ENCODE data around the gene DIP2C.

DIP2C gene

GRCh38 chr10:241451-241850 is 448.0 kb downstream of the DIP2C start:
- H3K36me3 ChIP-seq: peaks cover 20 to 57% (median 26%) of the 10 kb centered on the region in 3 donors
- no peaks in the 10 kb centered on the region for H3K9me3 ChIP-seq
- no peak for TF ChIP-seq CTCF (IDR thresholded peaks at IDR 0.05)
- peaks cover 0 to 19% (median 7%) of the 10 kb centered on the region in 4 donors for H3K4me1 ChIP-seq
- no peaks in the 10 kb centered on the region for H3K27me3 ChIP-seq
- intact Hi-C loops (cut with DNase I; ENCODE audit: low total_unique reads): no loop called here
- no peak for DNase-seq
- no peak overlapping the region for H3K4me3 ChIP-seq
- H3K27ac ChIP-seq: peak overlapping the region; percentile 8 to 29

- H3K9me3 ChIP-seq: no peaks in the 10 kb centered on the region
- no peaks in the 10 kb centered on the region for H3K27me3 ChIP-seq
- no peak overlapping the region for H3K4me3 ChIP-seq
- no peak for DNase-seq
- peaks cover 17 to 39% (median 21%) of the 10 kb centered on the region in 3 donors for H3K36me3 ChIP-seq
- TF ChIP-seq CTCF (IDR thresholded peaks at IDR 0.05): no peak
- H3K4me1 ChIP-seq: peaks cover 0 to 19% (median 8%) of the 10 kb centered on the region in 4 donors
- intact Hi-C loops (cut with DNase I; ENCODE audit: low total_unique reads): no loop called here
- H3K27ac ChIP-seq: no peak overlapping the region
These were observed 450.4 kb downstream of the DIP2C start for GRCh38 chr10:239109-239508.

GRCh38 chr10:235915-236314 is 453.6 kb downstream of the DIP2C start:
- H3K4me3 ChIP-seq: no peak overlapping the region
- intact Hi-C loops (cut with DNase I; ENCODE audit: low total_unique reads): no loop called here
- no peaks in the 10 kb centered on the region for H3K9me3 ChIP-seq
- TF ChIP-seq CTCF (IDR thresholded peaks at IDR 0.05): no peak
- H3K4me1 ChIP-seq: peaks cover 0 to 5% (median 2%) of the 10 kb centered on the region in 4 donors
- H3K27me3 ChIP-seq: no peaks in the 10 kb centered on the region
- DNase-seq: no peak
- peaks cover 6 to 27% (median 10%) of the 10 kb centered on the region in 3 donors for H3K36me3 ChIP-seq
- H3K27ac ChIP-seq: no peak overlapping the region

- Histone ChIP-seq H3K27ac (no peak overlapping the region), H3K9me3 (no peaks in the 10 kb centered on the region), H3K4me3 (no peak overlapping the region), H3K27me3 (no peaks in the 10 kb centered on the region), H3K4me1 (peaks cover 0 to 3% (median 0%) of the 10 kb centered on the region in 4 donors), H3K36me3 (peaks cover 6 to 19% (median 10%) of the 10 kb centered on the region in 3 donors)
- no peak for TF ChIP-seq CTCF (IDR thresholded peaks at IDR 0.05)
- intact Hi-C loops (cut with DNase I; ENCODE audit: low total_unique reads): no loop called here
- DNase-seq: no peak
These were observed 454.6 kb downstream of the DIP2C start for GRCh38 chr10:234708-235406.

GRCh38 chr10:232878-233277 is 456.6 kb downstream of the DIP2C start:
- no peak for TF ChIP-seq CTCF (IDR thresholded peaks at IDR 0.05)
- H3K4me3 ChIP-seq: no peak overlapping the region
- H3K9me3 ChIP-seq: no peaks in the 10 kb centered on the region
- no peaks in the 10 kb centered on the region for H3K27me3 ChIP-seq
- H3K4me1 ChIP-seq: peaks cover 0 to 3% (median 0%) of the 10 kb centered on the region in 4 donors
- no peak overlapping the region for H3K27ac ChIP-seq
- H3K36me3 ChIP-seq: peaks cover 3 to 13% (median 7%) of the 10 kb centered on the region in 3 donors
- intact Hi-C loops (cut with DNase I; ENCODE audit: low total_unique reads): no loop called here
- DNase-seq: no peak
